T-helper 22 cell (primary cell): ENCODE measurements around the gene CBX5.
"Not testable (repeated sequence)": the region's sequence is repeated elsewhere in the genome, so short reads cannot be mapped to it uniquely, and the experiment has no call there.

Experiments
- DNase-seq: peaks from one replicate; pipeline ENCODE4 v3.0.0-alpha.2; 2020; ENCODE audit warnings: low read depth

CBX5 gene

GRCh38 chr12:54265364-54265812, 14.5 kb downstream of the CBX5 start:
- DNase-seq, result no peak

GRCh38 chr12:54262403-54262925, 17.5 kb downstream of the CBX5 start:
- DNase-seq, result no peak

GRCh38 chr12:54261815-54262402, 18.0 kb downstream of the CBX5 start:
- DNase-seq, result no peak

DNA sequence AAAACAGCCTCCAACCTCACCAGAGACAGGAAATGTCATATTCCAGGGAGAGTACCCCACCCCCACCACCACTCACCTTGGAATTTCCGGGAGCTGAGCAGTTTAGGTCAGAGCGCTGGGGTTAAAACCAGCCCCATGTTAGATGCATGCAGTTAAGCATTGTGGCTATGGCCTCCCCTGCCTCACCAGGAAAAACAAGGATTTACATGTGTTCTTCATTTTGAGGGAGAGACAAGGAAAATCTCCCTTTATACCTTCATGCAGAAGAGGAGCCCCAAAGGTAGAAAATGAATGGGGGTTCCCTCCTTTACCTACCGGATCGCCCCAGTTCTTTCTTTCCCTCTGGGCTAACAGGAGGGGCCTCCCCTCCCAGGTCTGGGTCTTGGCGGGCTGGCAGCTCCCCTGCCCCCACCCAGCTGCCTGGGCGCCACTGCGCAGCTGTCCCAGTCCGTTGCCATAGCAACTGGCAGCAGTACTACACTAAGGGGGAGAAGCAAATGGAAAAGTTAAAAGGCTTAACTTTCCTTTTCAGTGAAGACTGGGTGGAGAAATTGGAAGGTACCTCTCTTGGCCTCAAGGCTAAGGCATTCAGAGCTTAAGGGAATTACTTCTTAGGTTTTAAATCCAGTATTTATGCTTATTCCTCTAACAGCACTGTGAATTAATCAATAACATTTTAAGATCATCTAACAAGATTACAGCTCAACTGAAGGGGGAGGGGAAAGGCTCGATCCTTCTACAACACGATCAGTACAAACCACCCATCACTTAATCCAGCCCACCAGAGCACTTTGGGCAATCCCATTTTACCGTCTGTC, 20.5 kb downstream of the CBX5 start:
- DNase-seq, result no peak

DNA sequence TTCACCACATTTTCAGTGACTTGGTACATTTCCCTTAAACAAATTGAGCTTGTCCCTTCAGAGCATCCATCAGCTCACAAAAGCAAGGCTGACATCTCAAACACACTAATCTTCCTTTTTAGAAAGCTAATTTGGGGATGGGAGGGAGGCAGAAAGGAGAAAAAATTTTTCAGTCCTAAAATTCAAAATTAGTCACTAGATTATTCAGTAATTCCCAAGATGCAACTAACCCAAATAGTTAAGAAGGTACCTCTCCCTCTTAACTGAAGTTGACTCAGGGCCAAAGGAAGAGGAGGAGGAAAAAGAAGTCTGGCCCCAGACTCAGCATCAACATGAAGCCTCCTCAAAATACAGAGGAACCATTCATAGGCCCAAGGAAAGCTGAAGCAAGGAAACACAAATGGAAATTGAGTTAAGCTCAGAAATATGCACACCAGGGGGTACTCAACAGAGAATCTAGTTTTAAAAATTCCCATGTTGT, 21.7 kb downstream of the CBX5 start:
- no peak for DNase-seq

DNA sequence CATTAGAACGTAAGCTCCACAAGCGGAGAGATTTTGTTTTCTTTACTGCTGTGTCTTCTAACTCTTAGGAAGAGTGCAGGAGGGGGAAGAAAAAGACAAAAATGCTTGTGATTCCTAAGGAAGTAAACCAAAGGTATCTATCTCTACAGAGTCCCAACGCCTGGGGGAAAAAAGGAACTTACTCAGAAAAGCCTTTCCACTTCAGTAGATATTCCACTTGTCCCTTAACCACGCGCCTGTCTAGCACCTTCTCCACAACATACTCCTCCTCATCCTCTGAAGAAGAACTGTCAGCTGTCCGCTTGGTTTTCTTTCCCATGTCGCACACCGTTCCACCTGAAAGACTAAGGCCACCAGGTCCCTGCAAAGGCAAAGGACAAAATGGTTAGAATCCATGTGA, 22.6 kb downstream of the CBX5 start:
- no peak for DNase-seq

GRCh38 chr12:54253240-54253639, 26.7 kb downstream of the CBX5 start:
- no peak for DNase-seq

DNA sequence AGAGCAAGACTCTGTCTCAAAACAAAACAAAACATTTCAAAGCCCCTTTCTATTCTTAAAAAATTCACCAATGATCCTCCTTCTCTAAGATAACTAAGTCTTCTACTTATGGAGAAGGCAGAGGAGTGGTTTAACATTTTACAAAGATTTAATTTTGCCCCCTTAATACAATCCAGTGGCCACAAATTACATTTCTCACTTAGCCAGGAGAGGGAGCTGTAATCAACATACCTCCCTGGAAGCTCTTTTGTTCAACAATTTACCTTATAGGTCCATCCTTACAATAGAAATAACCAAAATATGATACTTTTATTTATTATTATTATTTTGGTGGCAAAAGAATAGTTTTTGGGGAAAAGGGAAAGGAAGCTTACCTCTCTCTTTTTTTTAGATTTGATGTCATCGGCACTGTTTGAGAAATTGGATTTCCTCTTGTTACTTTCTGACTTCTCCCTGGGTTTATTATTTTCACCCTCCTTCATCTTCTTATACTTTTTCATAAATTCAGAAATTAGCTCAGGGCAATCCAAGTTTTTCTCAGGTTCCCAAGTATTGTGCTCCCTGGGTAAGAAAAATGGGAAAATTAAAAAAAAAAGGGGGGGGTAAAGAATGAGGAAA, 28.1 kb downstream of the CBX5 start:
- no peak for DNase-seq

GRCh38 chr12:54249489-54249888, 30.4 kb downstream of the CBX5 start:
- no peak for DNase-seq

DNA sequence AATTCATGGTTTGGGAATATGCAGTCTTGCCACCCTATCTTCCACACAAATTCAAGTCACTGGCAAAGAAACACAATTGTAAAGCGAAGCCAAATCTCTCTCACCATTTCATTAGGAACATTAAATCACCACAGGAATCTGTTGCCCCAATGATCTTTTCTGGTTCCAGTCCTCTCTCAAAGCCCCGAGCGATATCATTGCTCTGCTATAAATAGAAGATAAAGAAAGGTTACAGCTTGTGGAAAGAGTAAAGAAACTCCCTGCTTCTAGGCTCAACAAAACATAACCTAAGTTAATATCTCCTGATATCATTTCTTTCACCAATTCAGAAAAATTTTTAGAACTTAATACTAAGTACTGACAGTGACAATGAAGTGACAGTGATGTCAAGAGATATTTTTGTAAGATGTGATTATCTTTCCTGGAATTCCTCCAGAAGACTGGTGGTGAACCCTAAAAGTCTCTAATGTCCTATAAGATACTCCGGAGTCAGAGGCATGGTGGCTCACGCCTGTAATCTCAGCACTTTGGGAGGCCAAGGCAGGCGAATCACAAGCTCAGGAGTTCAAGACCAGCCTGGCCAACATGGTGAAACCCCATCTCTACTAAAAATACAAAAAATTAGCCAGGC, 33.8 kb downstream of the CBX5 start:
- no peak for DNase-seq

DNA sequence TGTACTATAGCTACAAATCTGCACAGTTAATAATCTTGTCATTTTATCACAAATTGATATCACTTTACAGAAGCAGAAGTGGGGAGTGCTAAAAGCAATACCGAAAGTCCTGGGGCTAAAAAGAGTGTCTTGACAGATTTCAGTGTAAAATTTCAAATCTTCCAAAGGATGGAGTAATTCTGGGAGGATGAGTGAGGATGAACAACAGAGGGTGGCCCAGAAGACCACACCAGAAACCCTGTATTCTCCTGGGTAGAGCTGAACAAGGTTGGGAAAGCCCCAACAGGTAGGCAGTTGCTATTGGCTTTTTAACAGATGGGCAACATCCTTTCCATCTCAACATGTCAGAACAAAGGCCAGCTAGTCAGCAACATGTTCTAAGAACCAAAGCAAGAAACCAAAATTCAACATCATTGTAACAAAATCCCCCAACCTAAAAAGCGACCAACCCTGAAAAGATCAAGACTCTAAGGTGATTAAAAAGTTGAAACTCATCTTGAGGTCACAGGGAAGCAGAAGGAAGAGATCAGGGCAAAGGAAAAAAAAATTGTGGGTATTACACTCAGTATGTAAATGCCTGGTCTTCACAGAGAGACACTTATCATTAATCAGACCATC, 38.8 kb downstream of the CBX5 start:
- DNase-seq, result no peak

DNA sequence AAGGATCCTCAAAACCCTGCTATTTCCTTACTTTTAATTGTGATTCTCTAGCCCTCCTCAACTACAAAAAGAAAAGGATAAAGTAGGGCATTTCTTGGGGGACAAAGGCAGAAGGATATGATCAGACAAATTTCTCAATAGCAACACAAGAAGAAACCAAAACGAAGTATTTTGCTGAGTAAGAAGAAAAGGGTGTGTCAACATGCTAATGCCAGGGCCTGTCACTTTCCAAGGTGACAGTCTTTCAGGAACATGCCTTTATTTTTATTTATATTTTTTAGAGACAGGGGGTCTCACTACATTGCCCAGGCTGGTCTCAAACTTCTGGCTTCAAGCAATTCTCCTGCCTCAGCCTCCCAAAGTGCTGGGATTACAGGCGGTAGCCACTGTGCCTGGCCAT, 39.8 kb downstream of the CBX5 start:
- DNase-seq, result no peak

GRCh38 chr12:54239620-54240019, 40.3 kb downstream of the CBX5 start:
- no peak for DNase-seq

DNA sequence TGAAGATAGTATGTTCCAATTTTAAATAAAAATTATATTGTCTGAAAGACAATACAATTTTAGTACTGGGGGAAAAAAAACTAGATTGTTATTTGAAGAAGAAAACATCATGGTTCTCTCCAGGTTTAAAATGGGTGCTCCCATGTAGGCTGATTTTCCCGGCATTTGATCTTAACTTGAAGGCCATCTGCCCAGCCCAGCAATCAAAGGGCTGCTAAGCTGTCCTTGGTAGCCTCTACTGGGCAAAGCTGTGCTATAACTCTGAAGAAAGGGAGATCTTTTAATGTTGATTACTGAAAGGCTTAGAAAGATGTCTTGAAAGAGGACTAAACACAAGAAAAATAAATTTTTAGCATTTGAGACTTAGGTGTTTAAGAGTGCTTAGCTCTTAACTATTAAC, 41.4 kb downstream of the CBX5 start:
- DNase-seq, result no peak

- DNase-seq, result no peak
Measured at GRCh38 chr12:54232790-54233189, 47.1 kb downstream of the CBX5 start.

GRCh38 chr12:54231269-54231668, 48.7 kb downstream of the CBX5 start:
- DNase-seq, result not testable (repeated sequence)

DNA sequence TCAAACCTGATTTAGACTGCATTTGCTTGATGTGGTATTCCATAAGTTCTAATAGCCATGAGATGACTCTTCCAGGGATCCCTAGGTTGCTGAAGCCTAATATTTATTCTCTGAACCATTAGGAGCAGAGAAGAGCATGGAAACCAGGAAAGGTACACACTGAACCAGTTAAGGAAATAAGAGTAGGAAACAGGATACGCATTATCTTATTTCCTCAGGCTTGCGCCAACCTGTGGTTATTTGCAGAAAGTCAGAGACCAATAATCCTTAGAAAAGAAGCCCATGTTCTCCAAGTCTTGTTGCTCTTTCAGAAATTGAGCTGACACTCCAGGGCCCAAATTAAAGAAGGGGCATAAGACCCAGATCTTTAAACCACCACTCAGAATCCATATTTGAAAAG, 49.4 kb downstream of the CBX5 start:
- no peak for DNase-seq

- DNase-seq, result no peak
Measured at GRCh38 chr12:54229624-54230212, 50.2 kb downstream of the CBX5 start.

DNA sequence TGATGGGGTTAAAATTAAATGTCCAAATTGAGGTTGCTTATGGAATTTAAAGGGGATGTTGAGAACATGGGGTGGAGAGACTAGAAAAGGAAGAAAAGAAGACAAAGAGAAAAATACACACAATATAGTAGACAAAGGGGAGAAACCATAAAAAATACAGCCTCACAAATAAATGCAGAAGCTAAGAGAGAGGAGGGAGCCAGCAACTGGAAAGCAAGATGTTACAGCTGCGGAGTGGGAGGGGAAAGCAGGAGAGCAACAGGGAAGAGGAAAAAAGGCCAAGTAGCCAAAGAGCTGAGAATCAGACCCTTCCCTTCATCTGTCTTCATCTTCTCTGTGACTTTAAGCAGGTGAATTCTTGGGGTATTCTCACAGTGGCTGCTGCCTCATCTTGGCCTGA, 51.5 kb downstream of the CBX5 start:
- DNase-seq, result no peak

- DNase-seq, result not testable (repeated sequence)
Measured at GRCh38 chr12:54227927-54228326, 52.0 kb downstream of the CBX5 start.

DNA sequence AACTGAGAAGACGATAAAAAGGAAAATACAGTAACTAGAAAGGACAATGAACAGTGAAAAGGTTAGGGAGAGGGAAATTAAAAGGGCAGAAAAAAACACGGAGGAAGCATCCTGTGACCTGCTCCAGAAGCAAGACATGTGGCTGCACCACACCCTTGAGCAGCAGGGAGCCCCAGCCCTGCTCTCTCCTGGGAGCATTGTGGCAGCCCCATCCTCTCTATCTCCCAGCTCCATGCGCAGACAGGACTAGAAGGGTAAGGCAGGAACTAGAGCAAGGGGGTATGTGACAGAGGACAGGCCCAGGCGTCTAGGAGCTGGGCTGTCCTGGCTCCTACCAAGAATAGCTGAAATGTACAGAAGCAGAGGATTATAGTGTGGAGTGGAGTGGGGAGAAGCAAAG, 52.5 kb downstream of the CBX5 start:
- no peak for DNase-seq

GRCh38 chr12:54225666-54226065, 54.3 kb downstream of the CBX5 start:
- no peak for DNase-seq
